Measurements from ENCODE around the gene CAPZB.

The CAPZB gene

GRCh38 chr1:19370453-19371170 lies 114.7 kb downstream of the CAPZB start:
- Histone ChIP-seq H3K27me3 (no peaks in the 10 kb centered on the region), H3K4me1 (ENCODE audit: control insufficient read depth in 1 of 2, insufficient read depth in 1 of 2, low read depth in 1 of 2, low read length in 1 of 2) (peaks cover 47 to 49% of the 10 kb centered on the region in 2 experiments), H3K27ac (peak overlapping the region; percentile 76), H3K36me3 (peaks cover 33% of the 10 kb centered on the region), H3K9me3 (no peaks in the 10 kb centered on the region), H3K4me3 (ENCODE audit: low read depth in 1 of 2, low read length in 1 of 2) (no peak overlapping the region)
- TF ChIP-seq CTCF (IDR thresholded peaks at IDR 0.05) = no peak

DNA sequence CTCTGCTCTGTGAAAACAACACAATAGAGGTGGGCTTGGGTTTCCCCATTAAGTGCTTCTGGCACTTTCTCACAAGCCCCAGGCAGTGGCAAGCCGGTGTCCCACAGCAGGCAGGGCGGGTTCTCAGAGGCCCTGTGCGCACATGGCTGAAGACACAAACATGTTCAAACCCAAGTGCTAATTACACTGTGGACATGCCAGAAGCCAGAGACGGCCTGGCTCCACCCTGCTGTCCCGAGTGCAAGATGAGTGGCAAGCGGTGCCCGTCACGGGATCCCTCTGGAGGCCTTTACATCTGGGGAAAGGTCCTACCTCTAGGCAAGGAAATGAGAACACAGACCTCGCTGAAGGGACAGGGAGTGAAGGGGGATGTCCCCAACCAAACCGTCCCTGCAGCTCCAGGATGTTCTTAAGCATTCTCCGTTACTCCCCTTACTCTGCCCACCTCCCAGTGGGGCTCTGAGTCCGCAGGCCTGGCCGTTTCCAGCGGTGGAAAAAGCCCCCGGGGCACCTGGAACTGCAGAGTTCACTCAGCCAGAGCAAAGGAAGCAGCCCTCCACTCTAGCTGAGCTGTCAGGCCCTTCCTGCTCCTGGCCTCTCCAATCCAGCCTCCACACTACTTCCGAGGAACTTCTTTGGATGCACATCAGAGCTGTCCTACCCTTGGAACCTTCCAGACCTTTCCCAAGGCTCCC lies 115.8 kb downstream of the CAPZB start:
- H3K27ac ChIP-seq = peak overlapping the region; percentile 76

DNA sequence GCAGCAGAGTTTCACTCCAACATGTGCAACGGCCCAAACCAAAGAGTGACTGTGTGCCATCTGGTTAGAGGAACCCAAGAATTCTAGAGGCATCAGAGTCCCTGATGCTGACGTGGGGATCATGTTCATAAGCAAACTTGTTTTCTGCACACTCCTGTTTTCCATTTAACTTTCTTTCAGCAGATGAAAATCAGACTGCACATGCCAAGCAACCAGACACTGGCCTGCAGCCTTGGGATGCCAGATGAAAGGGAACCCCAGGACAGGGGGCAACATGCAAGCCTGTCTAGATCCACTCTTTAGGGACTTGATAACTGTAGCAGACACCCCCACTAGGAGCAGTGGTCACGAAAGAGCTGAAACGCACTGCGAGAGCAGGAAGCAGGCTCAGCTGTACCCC lies 116.4 kb downstream of the CAPZB start:
- H3K27me3 ChIP-seq = no peaks in the 10 kb centered on the region
- no peaks in the 10 kb centered on the region for H3K9me3 ChIP-seq
- TF ChIP-seq CTCF (IDR thresholded peaks at IDR 0.05) = no peak
- H3K4me1 ChIP-seq (ENCODE audit: control insufficient read depth in 1 of 2, insufficient read depth in 1 of 2, low read depth in 1 of 2, low read length in 1 of 2) = peaks cover 47 to 49% of the 10 kb centered on the region in 2 experiments
- H3K4me3 ChIP-seq (ENCODE audit: low read depth in 1 of 2, low read length in 1 of 2) = no peak overlapping the region
- H3K36me3 ChIP-seq = peaks cover 31% of the 10 kb centered on the region
- H3K27ac ChIP-seq = peak overlapping the region; percentile 76

More for the DNA sequence above, 115.8 kb downstream of the CAPZB start:
- Histone ChIP-seq H3K4me1 (ENCODE audit: control insufficient read depth in 1 of 2, insufficient read depth in 1 of 2, low read depth in 1 of 2, low read length in 1 of 2) (peaks cover 47 to 49% of the 10 kb centered on the region in 2 experiments), H3K4me3 (ENCODE audit: low read depth in 1 of 2, low read length in 1 of 2) (no peak overlapping the region), H3K9me3 (no peaks in the 10 kb centered on the region), H3K36me3 (peaks cover 31% of the 10 kb centered on the region), H3K27me3 (no peaks in the 10 kb centered on the region)
- no peak for TF ChIP-seq CTCF (IDR thresholded peaks at IDR 0.05)

DNA sequence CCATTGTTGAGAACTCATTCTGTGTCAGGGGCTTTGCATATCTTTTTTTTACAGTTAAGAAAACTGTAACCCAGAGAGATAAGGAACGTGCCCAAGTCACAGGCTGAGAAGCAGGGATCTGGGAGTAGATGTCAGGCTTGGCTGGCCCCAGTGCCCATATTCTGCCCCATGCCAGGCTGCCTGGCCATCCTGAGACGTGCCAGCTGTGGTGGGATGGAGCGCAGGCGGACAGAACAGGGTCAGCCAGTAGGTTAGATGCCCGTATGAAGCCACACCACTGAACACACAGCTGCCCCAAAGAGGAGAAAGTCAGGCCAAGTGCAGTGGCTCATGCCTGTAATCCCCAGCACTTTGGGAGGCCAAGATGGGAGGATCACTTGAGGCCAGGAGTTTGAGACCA lies 117.3 kb downstream of the CAPZB start:
- H3K36me3 ChIP-seq = peaks cover 28% of the 10 kb centered on the region
- H3K9me3 ChIP-seq = no peaks in the 10 kb centered on the region
- H3K27ac ChIP-seq = no peak overlapping the region
- H3K27me3 ChIP-seq = no peaks in the 10 kb centered on the region
- peaks cover 44 to 46% of the 10 kb centered on the region in 2 experiments for H3K4me1 ChIP-seq (ENCODE audit: control insufficient read depth in 1 of 2, insufficient read depth in 1 of 2, low read depth in 1 of 2, low read length in 1 of 2)
- no peak overlapping the region for H3K4me3 ChIP-seq (ENCODE audit: low read depth in 1 of 2, low read length in 1 of 2)
- TF ChIP-seq CTCF (IDR thresholded peaks at IDR 0.05) = no peak

DNA sequence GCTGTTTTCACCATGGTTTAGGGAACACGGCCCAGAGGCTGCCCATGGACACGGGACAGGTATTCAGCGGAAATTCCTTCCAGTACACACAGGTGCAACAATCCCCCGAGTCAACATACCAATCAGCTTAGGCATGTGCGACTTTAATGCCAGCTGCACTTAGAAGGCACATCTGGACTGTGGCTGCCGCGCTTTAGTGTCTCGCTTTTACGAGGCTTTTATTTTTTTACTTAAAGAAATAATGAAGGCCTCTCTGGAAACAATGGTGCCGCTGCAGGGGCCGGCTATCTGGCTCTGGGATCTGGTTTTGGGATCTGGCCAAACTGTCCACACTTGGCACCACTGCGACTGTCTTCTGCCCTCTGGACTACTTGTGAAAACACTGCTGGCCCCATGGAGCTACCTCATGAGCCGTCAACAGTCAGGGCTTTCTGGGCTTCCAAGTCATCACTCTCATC lies 117.7 kb downstream of the CAPZB start:
- peaks cover 40 to 42% of the 10 kb centered on the region in 2 experiments for H3K4me1 ChIP-seq (ENCODE audit: control insufficient read depth in 1 of 2, insufficient read depth in 1 of 2, low read depth in 1 of 2, low read length in 1 of 2)
- H3K27me3 ChIP-seq = no peaks in the 10 kb centered on the region
- TF ChIP-seq CTCF (IDR thresholded peaks at IDR 0.05) = no peak
- H3K36me3 ChIP-seq = peaks cover 24% of the 10 kb centered on the region
- H3K9me3 ChIP-seq = no peaks in the 10 kb centered on the region
- H3K4me3 ChIP-seq (ENCODE audit: low read depth in 1 of 2, low read length in 1 of 2) = no peak overlapping the region
- no peak overlapping the region for H3K27ac ChIP-seq

Measured in neutrophil (primary cell).